ENCODE results near the gene GNB1L.

DNA sequence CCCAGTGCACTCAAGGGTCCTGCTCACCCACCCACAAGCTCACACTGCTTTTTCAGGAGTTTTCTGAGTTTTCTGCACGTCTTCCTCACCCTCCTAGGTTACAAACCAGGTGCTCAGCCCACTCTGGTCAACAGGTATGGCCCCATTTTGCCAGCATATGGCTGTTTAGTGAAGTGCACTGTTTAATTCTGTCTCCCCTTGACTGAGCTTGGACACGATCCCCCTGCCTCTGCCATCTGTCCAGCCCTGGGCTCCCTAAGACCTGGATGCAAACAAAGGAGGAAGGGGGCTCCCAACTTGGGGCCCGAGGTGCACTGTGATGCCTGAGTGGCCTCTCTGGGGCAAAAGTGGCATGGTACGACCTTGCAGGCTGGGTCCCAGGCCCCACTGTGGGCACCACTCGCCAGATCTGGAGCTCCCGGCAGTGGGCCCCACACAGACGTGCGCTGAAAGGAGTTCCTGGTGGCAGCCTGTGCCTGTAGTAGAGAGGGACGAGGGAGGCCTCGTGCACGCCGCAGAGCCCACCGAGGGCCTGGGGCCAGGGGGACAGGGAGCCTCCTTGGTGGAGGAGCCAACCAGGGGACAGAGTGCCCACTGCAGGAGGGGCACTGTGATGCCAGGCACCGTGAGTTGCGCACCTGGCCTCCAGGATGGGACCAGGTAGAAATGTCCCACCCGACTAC lies 49.6 kb upstream of the GNB1L start:
- TF ChIP-seq, protein P1, sequence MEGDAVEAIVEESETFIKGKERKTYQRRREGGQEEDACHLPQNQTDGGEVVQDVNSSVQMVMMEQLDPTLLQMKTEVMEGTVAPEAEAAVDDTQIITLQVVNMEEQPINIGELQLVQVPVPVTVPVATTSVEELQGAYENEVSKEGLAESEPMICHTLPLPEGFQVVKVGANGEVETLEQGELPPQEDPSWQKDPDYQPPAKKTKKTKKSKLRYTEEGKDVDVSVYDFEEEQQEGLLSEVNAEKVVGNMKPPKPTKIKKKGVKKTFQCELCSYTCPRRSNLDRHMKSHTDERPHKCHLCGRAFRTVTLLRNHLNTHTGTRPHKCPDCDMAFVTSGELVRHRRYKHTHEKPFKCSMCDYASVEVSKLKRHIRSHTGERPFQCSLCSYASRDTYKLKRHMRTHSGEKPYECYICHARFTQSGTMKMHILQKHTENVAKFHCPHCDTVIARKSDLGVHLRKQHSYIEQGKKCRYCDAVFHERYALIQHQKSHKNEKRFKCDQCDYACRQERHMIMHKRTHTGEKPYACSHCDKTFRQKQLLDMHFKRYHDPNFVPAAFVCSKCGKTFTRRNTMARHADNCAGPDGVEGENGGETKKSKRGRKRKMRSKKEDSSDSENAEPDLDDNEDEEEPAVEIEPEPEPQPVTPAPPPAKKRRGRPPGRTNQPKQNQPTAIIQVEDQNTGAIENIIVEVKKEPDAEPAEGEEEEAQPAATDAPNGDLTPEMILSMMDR (IDR thresholded peaks at IDR 0.05; ENCODE audit: low read length), result no peak
- TF ChIP-seq EZH2phosphoT487 (IDR thresholded peaks at IDR 0.05; ENCODE audit: low read length) (no peak), EZH2 (optimal IDR thresholded peaks at IDR 0.05; ENCODE audit: low read depth, low read length) (no peak)
